SU-DHL-6 (cell line): ENCODE measurements around the gene ZPBP2.

Experiments
- CTCF ChIP-seq: fragments of 200-600 bp; sonication (generic); IDR thresholded peaks from one replicate; pipeline ENCODE4 v1.5.1; 2017; ENCODE audit warnings: antibody characterized with exemption, mild to moderate bottlenecking, low read length, moderate library complexity; ENCODE audit not compliant: insufficient read depth, poor library complexity, severe bottlenecking
- EZH2phosphoT487 ChIP-seq: fragments of 200-600 bp; sonication (generic), shearing (Covaris generic); conservative IDR thresholded peaks from 2 replicates; pipeline ENCODE4 v1.6.1; 2018; ENCODE audit warnings: mild to moderate bottlenecking, antibody characterized with exemption, low read length, moderate library complexity, mixed read lengths

- TF ChIP-seq CTCF, result no peak
- no peak for TF ChIP-seq EZH2phosphoT487
These were observed 1.8 kb upstream of the ZPBP2 start for GRCh38 chr17:39866013-39866730.
